NCI-H82 treated with DMSO at 0.1 percent for 48 hours (cell line): ENCODE data around the gene OR10A6.

Experiments
- DNase-seq: peaks from one replicate; lab custom pipeline; 2025; ENCODE audit not compliant: unreplicated experiment; lab: John Stamatoyannopoulos, UW

OR10A6 gene

GRCh38 chr11:7910286-7910788 is 20.7 kb downstream of the OR10A6 start:
- DNase-seq, result no peak

- no peak for DNase-seq
Observed at GRCh38 chr11:7909585-7910285, 21.3 kb downstream of the OR10A6 start.

DNA sequence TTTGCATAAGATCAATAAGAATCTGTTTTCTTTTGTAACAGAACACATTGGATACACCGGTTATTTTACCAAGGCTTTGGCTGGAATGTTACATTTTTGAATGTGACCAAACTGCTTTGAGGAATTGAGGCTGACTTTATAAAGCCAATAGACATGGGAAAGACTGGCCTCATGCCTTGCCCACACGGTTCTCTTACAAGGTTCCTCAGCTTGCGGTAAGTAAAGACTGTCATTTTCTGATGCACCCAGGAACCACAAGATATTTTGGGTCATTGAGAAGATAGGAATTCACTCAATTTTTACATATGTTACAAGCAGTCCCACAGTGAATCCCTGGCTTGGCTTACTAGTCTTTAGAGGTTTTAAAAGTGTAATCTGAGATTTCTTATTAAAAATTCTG is 23.9 kb downstream of the OR10A6 start:
- DNase-seq, result no peak

GRCh38 chr11:7906481-7906880 is 24.6 kb downstream of the OR10A6 start:
- no peak for DNase-seq

- no peak for DNase-seq
Observed at GRCh38 chr11:7905961-7906429, 25.1 kb downstream of the OR10A6 start.

DNA sequence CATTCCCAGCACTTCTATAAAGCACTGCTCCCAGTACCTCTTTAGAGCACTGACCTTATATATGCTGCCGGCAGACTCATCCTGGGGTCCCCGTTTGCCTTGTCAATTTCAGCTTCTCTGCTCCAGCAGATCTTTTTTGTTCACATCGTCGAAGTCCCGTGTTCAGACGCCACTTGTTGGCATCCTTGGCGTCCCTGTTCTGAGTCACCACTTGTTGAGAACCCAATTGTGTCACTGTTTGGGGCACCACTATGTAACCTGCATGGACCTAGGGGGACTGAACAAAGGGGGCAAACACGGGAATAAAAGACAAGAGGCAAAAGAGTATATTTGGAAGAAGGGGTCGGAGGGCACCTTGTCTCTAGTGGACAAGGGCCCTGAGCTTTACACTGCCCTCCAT is 25.5 kb downstream of the OR10A6 start:
- no peak for DNase-seq

DNA sequence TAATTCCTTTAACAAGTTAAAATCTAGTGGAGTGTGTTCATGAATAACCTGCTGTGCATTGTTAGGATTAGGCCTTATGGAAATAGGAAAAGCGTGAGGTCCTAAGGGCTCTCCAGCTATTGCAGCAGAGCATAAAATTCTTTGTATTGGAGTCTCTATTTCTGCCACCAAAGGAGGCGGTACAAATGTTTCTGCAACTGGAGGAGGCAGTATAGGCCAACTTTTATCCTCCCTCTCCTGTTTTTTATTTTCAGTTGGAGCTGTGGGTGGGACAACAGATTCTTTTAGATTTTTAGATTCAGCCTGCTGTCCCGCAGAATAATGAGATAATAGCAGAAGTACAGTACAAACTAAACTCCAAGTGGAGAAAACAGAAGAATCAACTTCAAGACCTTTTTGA is 26.2 kb downstream of the OR10A6 start:
- no peak for DNase-seq

GRCh38 chr11:7903940-7904339 is 27.1 kb downstream of the OR10A6 start:
- no peak for DNase-seq

- no peak for DNase-seq
Observed at GRCh38 chr11:7901319-7901854, 29.7 kb downstream of the OR10A6 start.

- no peak for DNase-seq
Observed at GRCh38 chr11:7900686-7901085, 30.4 kb downstream of the OR10A6 start.

GRCh38 chr11:7899418-7899817 is 31.6 kb downstream of the OR10A6 start:
- no peak for DNase-seq

- DNase-seq, result peak; percentile 50
Observed at GRCh38 chr11:7898666-7899283, 32.3 kb downstream of the OR10A6 start.

- DNase-seq, result no peak
Observed at GRCh38 chr11:7896009-7896785, 34.9 kb downstream of the OR10A6 start.

GRCh38 chr11:7894251-7894650 is 36.8 kb downstream of the OR10A6 start:
- no peak for DNase-seq

DNA sequence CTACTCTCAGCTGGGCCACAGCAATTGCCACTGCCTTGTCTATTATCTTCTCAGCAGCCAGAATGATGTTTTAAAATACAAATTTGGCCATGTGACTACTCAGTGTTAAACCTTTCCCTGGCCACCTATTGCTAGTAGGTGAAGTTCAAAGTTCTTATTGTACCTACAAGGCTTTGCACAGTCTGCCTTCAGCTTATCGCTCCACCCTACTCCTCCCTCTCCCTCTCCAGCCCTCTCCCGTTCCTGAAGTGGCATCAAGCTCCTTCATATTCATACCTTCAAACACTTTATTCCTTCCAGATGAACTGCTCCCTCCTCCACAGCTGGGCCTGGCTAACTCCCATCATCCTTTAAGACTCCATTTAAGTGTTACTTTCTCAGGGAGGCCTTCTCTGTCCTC is 37.3 kb downstream of the OR10A6 start:
- no peak for DNase-seq

DNA sequence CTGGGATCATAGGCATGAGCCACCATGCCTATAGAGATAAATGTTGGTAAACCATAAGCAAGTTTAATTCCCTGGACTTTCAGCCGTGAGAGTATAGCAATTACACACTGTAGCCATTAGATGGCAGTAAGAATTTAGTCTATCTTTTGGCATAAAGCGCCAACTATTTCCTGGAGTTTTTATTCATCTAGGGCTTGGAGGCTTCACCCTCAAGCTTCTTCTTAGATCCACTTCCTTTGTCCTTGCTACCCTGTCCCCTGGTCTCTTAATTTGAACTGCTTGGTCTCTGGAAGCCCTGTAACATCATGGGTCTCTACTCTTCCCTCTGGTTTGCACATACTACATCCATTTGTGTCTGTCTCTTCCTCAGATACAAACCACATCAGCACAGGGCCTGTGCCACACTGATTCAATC is 38.2 kb downstream of the OR10A6 start:
- peak; percentile 29 for DNase-seq

GRCh38 chr11:7892059-7892699 is 38.9 kb downstream of the OR10A6 start:
- DNase-seq, result no peak

DNA sequence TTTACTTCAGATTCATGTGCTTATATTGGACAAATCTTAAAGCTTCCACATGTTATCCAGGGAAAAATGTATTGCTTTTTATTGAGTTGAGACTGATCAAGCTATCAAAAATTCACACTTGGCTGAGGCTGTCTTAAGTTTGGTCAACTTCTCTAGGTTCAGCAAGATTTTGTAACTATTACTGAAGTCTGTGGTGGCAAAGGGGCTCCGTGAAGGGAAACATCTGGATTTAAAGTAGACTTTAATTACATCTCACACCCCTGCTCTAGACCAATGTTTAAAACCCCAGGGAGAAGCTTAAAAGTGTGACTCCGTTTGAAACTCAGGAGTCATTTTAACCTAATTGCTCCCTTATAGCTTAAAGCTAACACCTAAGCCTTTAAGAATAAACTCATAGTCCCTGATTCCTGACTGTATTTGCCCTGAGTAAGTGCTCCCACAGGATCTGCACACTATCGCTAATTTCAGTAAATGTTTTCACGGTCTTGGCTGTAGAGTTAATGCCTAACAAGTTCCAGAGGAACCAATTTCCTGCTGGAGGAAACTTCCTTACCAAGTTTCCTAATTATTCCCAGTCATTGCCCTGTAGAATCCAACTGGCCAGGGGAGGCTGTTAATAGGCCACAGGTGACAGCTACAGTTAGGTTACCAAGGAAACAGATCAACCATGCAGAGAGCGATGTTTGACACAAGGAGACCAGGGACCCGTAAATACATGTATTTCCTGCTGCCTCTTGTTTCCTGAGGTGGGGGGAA is 40.5 kb downstream of the OR10A6 start:
- DNase-seq, result no peak

GRCh38 chr11:7889985-7890384 is 41.1 kb downstream of the OR10A6 start:
- DNase-seq, result no peak

DNA sequence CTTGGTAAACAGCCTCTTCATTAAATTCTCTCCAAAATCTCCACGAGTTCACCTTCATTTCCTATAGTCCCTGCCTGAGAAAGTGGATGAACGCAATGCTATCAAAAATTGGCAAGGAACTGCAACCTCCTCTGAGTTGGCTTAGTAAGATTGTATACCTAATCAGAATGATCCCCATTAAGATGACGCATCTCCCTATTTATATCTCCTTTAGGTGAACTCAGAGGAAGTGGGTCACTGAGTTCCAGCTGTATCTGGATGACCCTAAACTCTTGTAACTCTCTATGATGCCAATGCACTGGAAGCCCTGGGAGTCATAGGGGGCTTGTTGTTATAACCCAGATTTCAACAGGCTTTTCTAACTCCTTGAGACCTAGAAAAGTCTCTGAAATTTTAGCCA is 48.2 kb downstream of the OR10A6 start:
- no peak for DNase-seq
